Hematopoietic multipotent progenitor cell treated with erythropoietin and hydrocortisone succinate and interleukin-3 and kit ligand, for 15 days (in vitro differentiated cells): ENCODE data around the gene COL4A6.
A peak's percentile ranks its signal among the peaks of the same experiment; 100 is the strongest.

ENCODE experiments used
- DNase-seq: peaks from one replicate; pipeline ENCODE4 v3.0.0-alpha.2; 2015; ENCODE audit warnings: low spot score

COL4A6 gene

DNA sequence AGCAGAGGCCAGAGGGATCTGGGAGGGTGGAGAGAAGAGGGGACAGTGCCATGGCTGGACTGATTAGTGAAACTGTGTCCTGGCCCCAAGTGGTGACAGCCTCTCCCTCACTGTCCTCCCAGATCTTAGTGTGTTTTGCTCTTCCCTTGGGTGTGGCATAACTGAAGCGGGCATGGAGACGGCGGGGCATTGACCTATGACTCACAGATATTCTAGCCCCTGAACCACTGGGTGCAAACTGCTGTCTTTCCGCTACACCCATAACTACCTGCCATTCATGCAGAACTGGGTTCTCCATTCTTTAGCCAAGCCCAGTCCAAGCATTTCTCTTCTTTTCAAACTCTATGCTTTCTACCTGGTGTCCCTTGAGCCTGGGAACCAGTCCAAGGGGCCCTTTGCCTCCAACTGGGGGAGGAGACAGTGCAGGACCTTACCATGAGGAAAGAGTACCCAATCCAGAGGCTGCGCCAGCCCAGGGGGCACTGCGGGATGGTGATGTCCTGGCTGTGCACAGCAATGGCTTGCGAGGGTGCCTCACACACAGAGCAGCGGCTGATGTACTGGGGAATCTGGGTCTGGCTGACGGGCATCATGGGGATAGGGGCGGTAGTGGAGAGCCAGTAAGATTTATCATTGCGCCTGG lies 279.1 kb downstream of the COL4A6 start:
- DNase-seq: no peak

DNA sequence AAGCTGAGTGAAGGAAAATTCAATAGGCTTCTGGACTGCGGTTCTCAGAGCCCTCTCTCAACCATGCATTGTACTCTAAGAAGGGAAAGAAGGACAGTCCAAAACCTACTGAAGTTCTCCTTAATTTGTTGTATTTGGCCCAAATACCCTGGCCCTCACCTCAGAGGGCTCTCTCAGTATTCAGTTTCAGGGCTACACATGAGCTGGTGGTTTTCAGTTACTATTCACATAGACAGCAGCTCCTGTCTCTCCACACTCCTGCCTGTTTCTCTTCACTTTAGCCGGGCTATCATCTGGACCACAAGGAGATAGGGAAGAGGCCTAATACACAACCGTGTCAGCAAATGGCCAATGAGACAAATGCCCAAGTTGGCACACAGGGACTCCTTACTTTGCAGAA lies 280.6 kb downstream of the COL4A6 start:
- no peak for DNase-seq

DNA sequence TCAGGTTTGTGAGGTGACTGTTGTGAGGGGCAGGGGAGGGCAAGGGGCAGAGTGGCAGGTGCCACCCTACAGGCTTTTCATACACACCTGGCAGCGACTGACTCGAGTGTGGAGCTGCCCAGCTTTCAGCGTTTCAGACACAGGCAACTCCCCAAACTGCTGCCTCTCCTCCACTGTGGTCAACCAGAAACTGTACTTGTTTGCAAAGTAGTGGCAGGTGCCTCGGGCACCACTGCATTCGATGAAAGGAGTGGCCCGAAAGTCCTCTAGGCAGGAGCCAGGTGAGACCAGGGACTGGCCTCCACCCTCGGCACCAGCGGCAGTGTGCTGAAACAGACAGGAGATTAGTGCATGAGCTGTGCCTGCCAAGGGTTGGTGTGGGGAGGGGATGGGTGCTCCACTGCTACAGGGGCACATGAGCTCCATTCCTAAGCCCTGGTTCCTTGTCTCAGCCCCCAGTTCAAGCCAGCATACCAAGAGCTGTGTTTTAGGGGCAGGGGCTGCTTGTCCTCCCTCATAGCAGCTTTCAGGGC lies 281.2 kb downstream of the COL4A6 start:
- no peak for DNase-seq

DNA sequence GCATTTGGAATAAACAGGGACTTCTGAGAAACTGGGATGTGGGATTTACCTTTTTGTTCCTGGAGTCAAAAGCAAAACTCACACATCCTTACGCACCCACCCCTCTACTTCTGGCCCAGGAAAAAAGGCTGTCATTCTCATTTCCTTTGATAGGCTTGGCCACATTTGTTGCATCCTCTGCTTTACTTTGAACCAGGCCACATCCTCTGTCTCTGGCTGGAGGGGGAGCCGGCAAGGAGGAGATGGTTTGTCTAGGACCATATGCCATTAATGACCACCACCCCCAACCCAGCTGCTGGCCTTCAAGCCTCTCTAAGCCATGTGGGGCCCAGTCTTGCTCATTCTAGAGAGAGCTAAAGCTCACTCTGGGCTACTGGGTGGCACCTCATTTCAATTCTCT lies 282.1 kb downstream of the COL4A6 start:
- DNase-seq: no peak

DNA sequence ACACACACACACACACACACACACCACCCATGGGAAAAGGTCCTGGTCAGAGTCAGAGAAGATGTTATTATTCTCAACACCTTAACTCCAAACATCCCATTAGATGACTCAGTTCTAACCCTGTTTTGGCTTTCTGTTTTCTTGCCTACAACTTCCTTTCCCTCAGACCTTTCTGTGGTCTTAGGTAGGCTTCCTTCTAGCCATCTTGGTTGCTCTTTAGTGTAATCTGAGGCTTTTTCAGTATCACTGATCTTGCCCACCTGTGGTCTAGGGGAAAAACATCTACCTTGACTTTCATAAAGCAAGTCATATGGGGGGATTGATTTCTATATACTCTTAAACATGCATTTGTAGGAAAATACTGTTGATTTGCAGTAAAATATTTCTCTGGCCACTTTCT lies 289.7 kb downstream of the COL4A6 start:
- no peak for DNase-seq

DNA sequence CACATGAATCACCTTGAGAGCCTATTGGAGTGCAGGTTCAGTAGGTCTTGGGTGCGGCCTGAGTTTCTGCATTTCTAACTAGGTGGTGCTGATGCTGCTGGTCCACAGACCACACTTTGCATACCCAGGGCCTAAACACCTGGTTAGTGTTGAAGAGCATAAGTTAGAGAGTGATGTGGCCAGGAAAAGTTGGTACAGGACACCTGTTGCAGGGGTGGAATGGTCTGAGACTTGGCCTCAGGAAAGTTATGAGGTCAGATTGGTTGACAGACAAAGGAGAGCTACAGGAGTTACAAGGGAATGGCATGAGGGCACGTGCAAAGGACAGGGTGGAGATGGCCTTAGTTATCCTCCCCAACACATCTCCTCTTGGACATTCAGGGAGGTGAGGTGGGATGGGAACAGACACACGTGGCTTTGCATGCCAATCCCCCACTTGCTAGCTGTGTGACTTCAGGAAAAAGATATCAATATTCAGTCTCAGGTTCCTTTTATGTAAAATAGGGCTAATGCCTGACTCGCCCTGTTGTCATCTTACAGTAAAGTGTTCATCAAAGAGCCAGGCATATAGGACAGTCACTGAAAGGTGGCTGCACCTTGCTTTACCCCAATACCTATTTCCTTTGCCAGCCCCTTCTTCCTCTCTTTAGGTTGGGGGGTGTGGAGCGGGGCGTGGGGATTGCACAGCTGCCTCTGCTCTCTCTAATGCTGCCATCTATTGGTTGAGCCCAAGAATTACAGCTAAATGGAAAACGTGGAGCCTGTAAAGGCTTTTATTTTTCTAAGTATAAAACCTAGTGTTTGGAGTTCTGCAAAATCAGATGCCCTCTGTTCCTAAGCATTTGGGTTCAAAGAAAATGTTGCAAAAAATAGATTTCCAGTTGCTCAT lies 299.2 kb downstream of the COL4A6 start:
- DNase-seq: peak; percentile 53

DNA sequence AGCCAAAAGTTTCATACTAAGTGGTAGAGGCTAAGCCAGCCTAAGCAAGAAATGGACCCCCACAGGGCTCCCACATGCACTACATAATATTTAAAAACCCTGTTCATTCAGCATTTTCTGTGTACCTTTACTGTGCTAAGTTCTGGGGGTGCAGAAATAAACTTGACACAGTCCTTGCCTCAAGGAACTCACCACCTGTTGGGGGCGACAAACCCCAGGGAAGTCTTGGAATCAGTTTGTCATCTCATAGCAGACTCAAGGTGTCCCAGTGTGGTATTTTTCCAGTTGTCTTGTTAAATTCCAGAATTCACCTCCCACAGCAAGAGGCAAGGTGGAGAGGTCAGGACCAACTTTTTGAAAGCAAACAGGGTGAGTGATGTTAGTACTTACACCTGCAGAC lies 303.5 kb downstream of the COL4A6 start:
- DNase-seq: no peak

DNA sequence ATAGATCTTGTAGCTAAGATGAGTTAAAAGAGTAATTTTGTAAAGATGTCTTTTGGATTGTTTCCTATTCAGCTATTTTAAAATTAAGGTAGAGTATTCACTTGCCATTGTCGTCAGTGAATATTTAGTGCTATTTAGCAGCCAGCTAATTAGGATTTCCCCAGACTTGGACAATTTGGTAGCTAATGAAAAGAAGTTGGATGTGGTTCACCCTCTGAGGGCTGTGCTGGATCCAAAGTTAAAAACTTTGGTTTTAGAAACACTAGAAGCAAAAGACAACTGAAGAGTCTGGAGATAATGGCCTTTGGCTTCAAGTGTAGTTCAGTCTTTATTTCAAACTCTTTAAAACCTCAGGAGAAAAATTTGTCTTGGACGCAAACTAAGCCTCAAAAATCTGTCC lies 305.3 kb downstream of the COL4A6 start:
- DNase-seq: no peak

DNA sequence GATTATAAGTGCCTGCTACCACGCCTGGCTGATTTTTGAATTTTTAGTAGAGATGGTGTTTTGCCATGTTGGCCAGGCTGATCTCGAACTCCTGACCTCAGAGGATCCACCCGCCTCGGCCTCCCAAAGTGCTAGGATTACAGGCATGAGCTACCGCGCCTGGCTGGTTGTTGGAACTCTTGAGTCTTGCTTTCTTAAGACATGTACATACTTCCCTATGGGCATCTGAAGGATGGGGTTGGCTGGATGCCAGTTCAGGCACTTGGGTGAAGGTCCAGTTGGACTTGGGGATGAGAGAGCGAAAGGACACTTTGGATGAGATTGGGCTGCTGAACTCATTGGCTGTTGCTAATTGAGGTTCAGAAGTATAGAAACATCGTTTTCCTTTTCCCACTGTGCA lies 306.2 kb downstream of the COL4A6 start:
- no peak for DNase-seq

DNA sequence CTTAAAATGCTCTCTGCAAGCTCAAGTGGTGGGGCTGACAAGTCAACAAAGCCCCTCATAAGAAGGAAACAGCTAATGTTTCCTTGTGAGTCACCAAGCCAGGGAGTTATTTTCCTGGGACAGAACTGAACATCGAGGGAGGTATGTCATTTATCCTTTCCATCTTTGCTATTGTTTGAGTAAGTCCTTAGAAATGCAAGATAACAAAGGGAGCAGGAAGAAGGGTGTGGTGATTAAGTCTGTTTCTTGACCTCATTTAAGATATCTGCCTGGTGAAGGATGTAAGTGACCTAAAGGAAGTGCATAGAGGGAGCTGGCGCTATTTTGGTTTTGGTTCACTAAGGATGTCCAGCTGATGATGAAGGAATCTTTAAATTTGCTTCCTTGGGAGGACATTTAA lies 306.8 kb downstream of the COL4A6 start:
- DNase-seq: no peak

DNA sequence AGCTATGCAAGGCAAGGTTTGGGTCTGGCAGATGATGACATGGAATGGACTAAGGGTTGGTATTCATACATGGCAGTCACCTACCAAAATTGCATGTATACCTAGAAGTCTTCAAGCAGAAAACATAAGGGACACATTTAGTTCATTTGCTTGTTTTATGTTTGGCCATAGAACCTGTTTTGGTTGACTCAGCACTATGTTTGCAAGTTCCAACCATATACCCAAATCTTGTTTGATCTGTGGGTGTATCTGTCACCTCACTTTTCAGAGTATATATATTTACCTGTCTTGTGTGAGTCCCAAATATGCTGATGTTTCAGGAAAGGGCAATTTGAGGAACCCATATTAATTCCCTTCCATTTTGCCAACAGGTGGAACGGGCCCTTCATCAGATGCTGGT lies 307.3 kb downstream of the COL4A6 start:
- no peak for DNase-seq

DNA sequence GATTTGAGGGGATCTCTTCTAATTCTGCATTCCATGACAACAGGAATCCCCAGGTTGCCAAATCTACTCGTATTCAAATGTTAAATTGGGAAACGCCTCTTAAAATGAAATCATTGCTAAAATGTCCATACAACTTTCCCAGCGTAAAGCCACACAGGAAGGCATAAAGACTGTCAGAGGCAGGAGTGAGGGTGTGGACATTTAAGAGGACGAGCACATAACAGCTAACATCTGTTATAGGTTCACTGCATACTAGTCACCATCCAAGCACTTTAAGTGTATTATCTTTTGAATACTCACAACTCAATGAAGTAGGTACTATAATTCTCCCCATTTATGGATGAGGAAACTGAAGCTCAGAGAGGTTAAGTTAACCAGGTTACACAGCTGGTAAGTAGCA lies 311.1 kb downstream of the COL4A6 start:
- DNase-seq: no peak

DNA sequence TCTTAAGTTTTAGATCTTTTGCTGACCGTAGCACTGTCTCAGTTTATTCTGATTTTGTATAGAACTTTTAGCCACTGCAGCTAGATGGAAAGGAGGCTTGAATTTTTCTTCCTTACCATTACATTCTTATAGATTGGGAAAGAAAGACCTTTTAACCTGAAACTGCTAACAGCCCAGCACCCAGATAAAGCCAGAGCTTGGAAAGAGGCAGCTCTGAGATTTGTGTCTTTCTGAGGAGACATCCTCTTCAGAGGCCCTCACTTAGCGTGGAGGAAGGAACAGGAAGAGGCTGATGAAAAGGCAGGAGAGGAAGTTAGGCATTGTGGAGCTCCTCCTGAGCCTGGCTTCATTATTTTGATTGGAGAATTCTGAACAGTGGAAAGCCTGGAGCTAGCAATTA lies 311.6 kb downstream of the COL4A6 start:
- DNase-seq: no peak

DNA sequence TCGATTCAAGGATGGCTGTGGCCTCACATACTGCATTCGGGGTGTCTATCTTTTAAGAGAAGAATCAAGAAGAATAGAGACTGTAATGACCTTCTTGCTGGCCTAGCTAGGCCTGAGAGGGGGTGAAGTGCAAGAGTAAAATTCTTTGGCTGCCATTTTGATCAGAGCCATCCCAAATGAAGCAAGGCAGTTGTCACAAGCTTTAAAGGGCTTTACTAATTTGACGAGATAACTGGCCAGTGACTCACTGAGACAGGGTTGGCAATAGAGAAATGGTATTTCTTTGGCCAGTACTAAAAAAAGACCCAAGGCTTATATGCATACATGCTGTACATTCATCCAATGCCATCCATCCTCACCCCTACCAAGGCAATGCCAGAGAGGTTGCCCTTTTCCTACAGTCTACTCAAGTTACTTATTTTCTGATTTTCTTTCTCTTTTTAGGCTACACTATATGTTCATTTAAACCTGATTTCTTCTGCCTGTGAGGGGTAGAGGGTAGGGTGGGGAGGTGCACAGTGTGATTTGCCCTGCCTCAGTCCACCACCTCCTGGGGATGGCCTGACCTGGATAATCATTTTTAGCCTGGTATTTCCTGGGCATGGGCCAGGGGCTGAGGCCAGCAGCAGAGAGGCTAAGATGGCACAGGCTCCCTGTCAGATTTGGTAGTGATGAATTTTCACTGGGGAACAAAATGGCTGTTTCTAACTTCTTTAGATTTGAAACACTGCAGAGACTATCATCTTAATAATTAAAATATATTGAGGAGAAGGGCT lies 314.4 kb downstream of the COL4A6 start:
- no peak for DNase-seq

DNA sequence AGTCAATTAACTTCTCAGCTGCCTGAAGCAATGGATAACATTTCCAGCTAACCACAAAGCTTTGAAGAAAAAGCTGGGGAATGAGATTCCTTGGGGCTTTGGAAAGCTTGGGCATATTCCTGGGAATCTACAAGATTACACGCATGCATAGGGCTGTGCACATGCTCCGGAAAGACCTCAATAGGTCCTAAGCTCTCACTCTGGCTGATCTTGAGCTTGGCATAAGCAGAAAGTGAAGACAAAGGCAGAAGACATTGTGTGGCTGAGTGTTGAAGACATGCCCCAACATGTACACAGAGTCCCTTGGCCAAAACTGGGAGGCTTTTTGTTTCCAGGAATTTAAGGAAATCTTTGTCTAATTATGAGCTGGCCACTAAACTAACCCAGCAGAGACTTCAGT lies 315.5 kb downstream of the COL4A6 start:
- DNase-seq: no peak

DNA sequence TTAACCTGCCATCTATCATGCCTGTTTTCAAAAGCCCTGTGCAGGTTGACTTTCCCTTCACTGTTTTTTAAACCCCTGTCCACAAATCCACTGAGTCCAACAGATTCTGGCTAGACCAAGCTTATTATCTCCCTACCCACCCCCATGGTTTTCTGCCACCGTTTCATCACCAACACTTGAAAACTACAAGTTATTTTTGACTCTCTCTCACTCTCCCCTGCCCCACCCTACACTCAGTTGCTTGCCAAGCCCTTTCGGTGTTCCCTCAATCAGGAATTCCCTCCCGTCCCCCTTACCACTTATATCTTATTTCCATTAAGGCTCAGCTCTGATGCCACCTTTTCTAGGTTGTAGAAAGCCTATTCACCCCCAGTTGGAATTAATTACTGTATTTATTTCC lies 316.9 kb downstream of the COL4A6 start:
- no peak for DNase-seq

DNA sequence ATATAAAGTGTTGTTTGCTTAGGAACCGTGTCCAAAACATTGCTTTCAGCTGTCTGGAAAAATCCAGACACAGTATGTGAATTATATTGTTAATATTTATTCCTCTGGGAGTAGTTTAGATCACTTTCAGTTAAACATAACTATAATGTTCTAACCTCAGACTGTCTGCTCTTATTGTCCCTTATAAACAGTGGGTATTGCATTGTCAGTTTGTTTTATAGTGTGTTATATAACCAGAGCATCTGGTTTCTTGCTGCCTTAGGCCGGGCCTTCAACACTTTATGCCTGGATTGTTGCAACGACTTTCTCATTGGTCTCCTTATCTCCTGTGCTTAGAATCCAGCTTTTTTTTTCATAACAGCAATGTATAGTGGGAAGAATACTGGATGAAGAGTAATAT lies 320.2 kb downstream of the COL4A6 start:
- DNase-seq: no peak

DNA sequence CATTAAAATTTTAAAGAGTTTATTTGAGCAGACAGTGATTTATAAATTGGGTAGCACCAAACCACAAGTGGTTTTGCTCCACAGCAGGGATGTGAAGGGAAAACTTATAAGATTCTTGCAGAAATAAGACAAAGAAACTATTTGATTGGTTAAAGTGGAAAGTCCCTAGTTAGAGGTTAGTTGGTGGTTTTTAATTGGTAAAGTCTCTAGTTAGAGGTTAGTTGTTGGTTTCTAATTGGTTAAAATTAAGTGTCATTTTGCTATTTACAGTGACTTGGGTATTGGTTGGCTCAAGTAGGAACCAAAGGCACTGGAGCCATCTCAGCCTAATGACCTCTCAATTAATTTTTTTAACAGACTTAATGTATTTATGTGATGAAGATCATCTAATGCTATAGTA lies 323.7 kb downstream of the COL4A6 start:
- DNase-seq: no peak
